Activated CD4-positive, alpha-beta T cell treated with anti-CD3 and anti-CD28 coated beads for 4 hours (primary cell): ENCODE data around the gene SOAT2.
"Not testable (repeated sequence)": the region's sequence is repeated elsewhere in the genome, so short reads cannot be mapped to it uniquely, and the experiment has no call there.

Experiments
- DNase-seq, 2 donors: peaks; one replicate each; pipeline ENCODE4 v3.0.0-alpha.2; 2020

The SOAT2 gene

GRCh38 chr12:53090105-53090504 lies 13.2 kb upstream of the SOAT2 start:
- no peak for DNase-seq

DNA sequence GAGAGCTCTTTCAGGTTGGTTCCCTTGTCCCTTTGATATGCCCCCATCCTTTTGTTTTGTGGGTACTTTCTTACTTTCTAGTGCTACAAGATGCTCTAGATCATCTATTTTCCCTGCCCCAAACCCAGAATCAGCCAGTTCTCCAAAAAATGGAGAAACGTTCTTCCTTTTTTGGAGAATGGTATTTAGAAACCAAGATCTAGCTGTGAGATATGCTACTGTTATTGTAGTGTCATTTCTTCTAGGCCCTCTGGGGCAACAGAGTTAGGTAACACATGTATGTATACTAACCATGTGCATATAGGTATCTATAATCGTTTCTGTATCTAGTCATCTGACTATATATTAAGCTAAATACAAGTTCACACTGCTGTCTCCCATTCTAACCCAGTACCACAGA lies 12.7 kb upstream of the SOAT2 start:
- no peak for DNase-seq

GRCh38 chr12:53091756-53092155 lies 11.5 kb upstream of the SOAT2 start:
- DNase-seq = no peak

DNA sequence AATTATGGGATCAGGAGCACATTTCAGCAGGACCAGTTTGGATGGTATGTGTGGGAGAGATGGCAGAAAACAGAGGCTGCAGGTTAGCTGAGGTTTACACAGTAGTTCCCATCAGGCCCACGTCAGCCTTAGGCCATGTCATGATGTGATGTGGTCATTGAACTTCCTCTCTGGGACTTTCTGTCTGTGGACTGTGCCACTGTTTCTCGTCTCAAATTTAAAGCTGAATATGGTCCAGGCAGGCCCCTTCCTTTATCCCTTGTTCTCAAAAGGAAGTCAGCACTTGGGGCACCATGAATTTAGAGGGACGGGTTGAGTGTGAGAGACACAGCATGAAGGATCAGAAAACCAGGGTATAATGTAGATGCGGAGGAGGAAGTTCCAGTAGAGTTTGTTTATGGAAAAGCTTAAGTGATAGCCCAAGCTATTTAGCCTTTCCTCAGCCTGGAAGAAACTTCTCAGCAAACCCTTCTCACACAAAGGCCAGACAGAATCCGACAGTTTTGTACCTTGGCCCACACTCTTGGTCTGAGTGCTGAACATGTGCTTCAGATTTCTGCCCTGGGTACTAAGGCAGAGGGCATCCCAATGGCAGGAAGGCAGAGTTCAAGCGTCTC lies 9.4 kb upstream of the SOAT2 start:
- no peak for DNase-seq

GRCh38 chr12:53094394-53094787 lies 8.9 kb upstream of the SOAT2 start:
- no peak for DNase-seq

DNA sequence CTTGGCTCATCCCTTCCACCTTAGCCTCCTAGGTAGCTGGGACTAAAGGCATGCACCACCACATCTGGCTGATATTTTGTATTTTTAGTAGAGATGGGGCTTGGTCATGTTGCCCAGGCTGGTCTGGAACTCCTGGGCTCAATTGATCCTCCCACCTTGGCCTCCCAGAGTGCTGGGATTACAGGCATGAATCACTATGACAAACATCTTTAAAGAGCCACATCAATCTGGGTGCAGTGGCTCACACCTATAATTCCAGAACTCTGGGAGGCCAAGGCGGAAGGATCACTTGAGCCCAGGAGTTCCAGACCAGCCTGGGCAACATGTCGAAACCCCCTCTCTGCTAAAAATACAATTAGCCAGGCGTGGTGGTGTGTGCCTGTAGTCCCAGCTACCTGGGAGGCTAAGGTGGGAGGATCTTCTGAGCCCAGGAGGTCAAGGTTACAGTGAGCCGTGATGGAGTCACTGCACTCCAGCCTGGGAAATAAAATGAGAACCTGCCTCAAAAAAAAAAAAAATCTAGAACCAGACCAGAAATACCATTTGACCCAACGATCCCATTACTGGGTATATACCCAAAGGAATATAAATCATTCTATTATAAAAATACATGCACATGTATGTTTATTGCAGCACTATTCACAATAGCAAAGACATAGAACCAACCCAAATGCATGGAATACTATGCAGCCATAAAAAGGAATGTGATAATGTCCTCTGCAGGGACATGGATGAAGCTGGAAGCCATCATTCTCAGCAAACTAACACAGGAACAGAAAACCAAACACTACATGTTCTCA lies 8.3 kb upstream of the SOAT2 start:
- not testable (repeated sequence) for DNase-seq

DNA sequence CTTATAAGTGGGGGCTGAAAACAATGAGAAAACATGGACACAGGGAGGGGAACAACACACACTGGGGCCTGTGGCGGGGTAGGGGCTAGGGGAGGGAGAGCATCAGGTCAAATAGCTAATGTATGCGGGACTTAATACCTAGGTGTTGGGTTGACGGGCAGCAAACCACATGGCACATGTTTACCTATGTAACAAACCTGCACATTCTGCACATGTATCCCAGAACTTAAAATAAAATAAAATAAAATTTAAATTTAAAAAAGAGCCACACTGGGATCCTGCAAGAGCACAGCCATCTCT lies 7.7 kb upstream of the SOAT2 start:
- not testable (repeated sequence) for DNase-seq

- no peak for DNase-seq
Measured at GRCh38 chr12:53096089-53096741, 7.1 kb upstream of the SOAT2 start.

GRCh38 chr12:53096759-53097158 lies 6.5 kb upstream of the SOAT2 start:
- no peak for DNase-seq

- DNase-seq = no peak
Measured at GRCh38 chr12:53097207-53097563, 6.1 kb upstream of the SOAT2 start.

- peak; percentile 41 to 51 for DNase-seq
Measured at GRCh38 chr12:53097564-53098353, 5.5 kb upstream of the SOAT2 start, which contains the start of gene IGFBP6. TSS of gene IGFBP6 (plus strand) at chr12:53097667. CDS start at chr12:53097718, 51 bp downstream.

GRCh38 chr12:53098354-53098981 lies 4.8 kb upstream of the SOAT2 start:
- peak in 1 of 2 donors; percentile 21 for DNase-seq

DNA sequence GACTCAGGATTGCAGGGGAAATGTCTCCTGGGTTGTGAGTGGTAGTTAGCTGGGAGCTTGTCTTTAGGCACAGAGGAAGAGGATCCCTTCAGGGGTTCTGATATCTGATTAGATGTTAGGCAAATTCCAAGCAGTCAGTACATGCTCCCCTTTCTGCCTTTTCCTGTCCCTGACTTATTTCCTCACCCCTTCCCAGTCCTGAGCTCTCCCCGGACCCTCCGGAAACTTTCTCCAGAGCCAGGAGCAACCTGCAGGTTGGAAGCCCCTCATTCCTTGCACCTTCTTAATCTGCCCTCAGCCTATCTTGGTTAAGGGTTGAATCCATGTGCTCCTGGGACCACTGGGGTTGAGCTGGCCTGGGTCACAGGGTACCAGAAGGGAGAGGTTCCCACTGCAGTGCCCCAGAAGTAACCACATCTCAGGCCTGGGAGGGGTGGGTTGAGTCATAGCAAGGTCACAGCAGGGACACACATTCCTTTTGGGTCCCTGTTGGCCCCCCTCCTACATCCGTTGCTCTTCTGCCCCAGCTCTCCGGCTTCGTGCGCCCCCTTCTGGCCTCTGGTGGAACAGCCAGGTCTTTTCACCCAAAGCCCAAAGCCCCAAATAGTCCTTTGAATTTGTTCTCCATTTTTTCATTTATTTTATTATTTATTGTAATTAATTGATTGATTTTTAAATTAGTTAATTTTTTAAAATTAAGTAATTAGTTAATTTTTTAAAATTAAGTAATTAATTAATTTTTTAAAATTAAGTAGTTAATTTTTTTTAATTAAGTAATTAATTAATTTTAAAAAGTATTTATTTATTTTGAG lies 4.0 kb upstream of the SOAT2 start:
- DNase-seq = peak; percentile 79 to 87

GRCh38 chr12:53100466-53101151 lies 2.7 kb upstream of the SOAT2 start:
- no peak for DNase-seq

GRCh38 chr12:53101266-53101665 lies 2.0 kb upstream of the SOAT2 start:
- DNase-seq = no peak

- no peak for DNase-seq
Measured at GRCh38 chr12:53101931-53102781, 1.1 kb upstream of the SOAT2 start.

GRCh38 chr12:53103860-53104305 lies 597 bp downstream of the SOAT2 start:
- DNase-seq = no peak

GRCh38 chr12:53105256-53105655 lies 2.0 kb downstream of the SOAT2 start:
- DNase-seq = no peak

GRCh38 chr12:53105712-53106439 lies 2.6 kb downstream of the SOAT2 start:
- DNase-seq = no peak

DNA sequence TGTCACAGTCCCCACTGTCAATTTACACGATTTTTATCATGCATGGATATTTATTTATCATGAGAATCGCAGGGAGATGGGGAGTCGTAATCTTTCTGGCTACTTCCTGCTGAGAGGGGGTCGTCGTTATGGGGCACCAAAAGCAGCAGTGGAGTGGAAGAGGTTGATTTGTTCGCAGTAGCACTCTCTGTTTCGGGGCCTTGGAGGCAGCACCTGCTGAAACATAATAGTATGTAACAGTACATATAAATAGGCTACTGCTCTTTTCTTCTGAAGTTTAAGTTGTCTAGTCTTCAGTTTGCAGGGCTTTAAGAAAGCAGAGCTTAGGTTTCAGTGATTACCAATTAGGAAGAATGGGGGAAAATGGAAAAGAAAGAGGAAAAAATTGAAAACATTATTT lies 3.8 kb downstream of the SOAT2 start:
- no peak for DNase-seq
